Omental fat pad (tissue), 4 donors: ENCODE measurements around the gene ADTRP. TPM values are rescaled to one million over a fixed set of nuclear protein-coding genes. Genes with fewer than 3 reads are reported as not detected.
"Not testable (repeated sequence)": the region's sequence is repeated elsewhere in the genome, so short reads cannot be mapped to it uniquely, and the experiment has no call there.

Source experiments
- ATAC-seq: fragments of 150-250 bp; one replicate; pipeline ENCODE4 v1.9.1; 2016; ENCODE audit warnings: mild to moderate bottlenecking, moderate library complexity; ENCODE audit not compliant: low FRiP score
- DNase-seq: peaks from one replicate; pipeline ENCODE4 v3.0.0-alpha.2; 2019; ENCODE audit warnings: low spot score
- CTCF ChIP-seq, 3 donors: fragments of 450-650 bp; IDR thresholded peaks; one replicate each; pipeline ENCODE4 v1.5.1; 2016 to 2017; ENCODE audit warnings: antibody characterized with exemption in 3 of 3, mild to moderate bottlenecking in 3 of 3, moderate library complexity in 2 of 3
- total RNA-seq, 4 donors: library from RNA; depleted of rRNA; stranded (reverse); fragments of >200 nt; gene quantifications; one replicate each; pipeline ENCODE4 v1.1.0, GENCODE V29; 2016

ADTRP gene
- total RNA-seq, 4 donors from 2014 or later = 0.31 to 2.4 (median 0.37) TPM; not detected in 1

GRCh38 chr6:11685481-11686093 is 93.0 kb downstream of the ADTRP start:
- DNase-seq = no peak
- peak; percentile 64 for ATAC-seq
- no peak for TF ChIP-seq CTCF (IDR thresholded peaks at IDR 0.05)

GRCh38 chr6:11684901-11685480 is 93.6 kb downstream of the ADTRP start:
- DNase-seq (no peak), ATAC-seq (peak; percentile 22)
- TF ChIP-seq CTCF (IDR thresholded peaks at IDR 0.05) = no peak

- TF ChIP-seq CTCF (IDR thresholded peaks at IDR 0.05) = no peak
- DNase-seq (no peak), ATAC-seq (no peak)
These were observed 94.7 kb downstream of the ADTRP start for GRCh38 chr6:11683871-11684270.

- no peak for DNase-seq
- no peak for ATAC-seq
- TF ChIP-seq CTCF (IDR thresholded peaks at IDR 0.05) = no peak
These were observed 96.0 kb downstream of the ADTRP start for GRCh38 chr6:11682561-11682975.

GRCh38 chr6:11681770-11682169 is 96.8 kb downstream of the ADTRP start:
- DNase-seq (no peak), ATAC-seq (no peak)
- TF ChIP-seq CTCF (IDR thresholded peaks at IDR 0.05) = no peak

- TF ChIP-seq CTCF (IDR thresholded peaks at IDR 0.05) = no peak
- DNase-seq (no peak), ATAC-seq (no peak)
These were observed 97.2 kb downstream of the ADTRP start for GRCh38 chr6:11681357-11681756.

- not testable (repeated sequence) for ATAC-seq, DNase-seq
These were observed 98.1 kb downstream of the ADTRP start for GRCh38 chr6:11680479-11680878.
